NCI-H2227 treated with DMSO at 0.1 percent for 48 hours (cell line): Measurements from ENCODE around the gene CDYL2.

ENCODE experiments used
- DNase-seq: peaks from one replicate; lab custom pipeline; 2025; lab: John Stamatoyannopoulos, UW

CDYL2 gene

DNA sequence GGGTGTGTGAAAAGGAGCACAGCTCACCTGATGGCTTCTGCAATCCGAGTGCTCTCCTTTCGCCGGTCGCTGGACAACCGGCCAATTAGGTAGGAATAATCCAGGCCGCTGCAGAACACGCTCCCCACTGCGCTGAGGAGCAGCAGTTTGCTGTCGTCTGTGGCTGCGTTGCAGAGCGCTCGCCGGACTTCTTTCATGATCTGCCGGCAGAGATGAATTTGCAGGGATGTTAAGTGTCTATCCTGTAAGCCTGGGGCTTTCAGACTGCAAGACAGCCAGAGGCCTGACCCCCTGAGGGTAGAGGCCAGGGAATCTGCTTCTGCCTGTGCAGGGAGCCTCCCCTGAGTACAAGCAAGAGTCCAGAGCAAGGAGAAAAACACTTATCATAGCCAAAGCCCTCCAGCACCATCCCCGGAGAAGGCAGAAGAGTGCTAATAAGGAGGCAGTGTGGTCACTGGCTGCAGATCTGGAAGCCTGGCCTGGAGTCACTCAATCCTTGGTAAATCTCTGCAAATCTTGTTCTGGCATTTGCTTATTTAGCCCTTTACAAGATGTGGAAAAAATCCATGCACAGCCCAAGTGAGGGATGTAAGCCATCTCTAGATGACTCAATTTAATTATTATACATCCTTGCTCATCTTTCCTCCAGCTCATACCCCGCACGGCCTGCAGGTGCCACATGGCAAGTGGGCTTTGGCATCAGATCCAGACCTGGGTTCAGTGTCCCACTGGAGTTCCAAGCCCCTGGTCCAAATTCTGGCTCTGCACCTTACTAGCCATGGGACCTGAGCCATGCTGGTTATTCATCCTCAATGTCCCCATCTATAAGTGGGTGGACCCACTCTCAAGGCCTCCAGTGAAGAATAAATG lies 183.4 kb downstream of the CDYL2 start:
- peak; percentile 14 for DNase-seq

GRCh38 chr16:80619824-80620223 lies 184.6 kb downstream of the CDYL2 start:
- DNase-seq = no peak

- no peak for DNase-seq
Observed at GRCh38 chr16:80618862-80619648, 185.3 kb downstream of the CDYL2 start.

- DNase-seq = no peak
Observed at GRCh38 chr16:80616362-80616761, 188.0 kb downstream of the CDYL2 start.

DNA sequence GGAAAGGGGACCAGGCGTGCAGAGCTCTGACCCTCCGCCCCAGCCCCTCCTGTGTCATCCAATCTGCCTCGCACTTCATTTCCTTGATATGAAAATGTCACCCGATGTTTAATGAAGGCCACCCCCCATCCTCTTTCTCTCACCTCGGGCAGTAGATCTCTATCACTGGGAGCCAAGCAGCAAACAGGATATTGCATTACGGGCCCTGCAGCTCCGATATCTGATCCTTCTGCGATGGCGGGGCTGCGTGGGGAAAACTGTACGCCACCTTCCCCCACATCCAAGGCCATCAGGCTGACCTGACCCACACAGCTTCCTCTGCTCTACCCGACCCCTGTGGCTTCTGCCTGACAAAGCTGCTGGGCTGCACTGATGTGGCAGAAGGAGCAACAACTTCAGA lies 188.7 kb downstream of the CDYL2 start:
- no peak for DNase-seq

GRCh38 chr16:80614908-80615671 lies 189.3 kb downstream of the CDYL2 start:
- DNase-seq = no peak

GRCh38 chr16:80612461-80613017 lies 191.9 kb downstream of the CDYL2 start:
- no peak for DNase-seq

DNA sequence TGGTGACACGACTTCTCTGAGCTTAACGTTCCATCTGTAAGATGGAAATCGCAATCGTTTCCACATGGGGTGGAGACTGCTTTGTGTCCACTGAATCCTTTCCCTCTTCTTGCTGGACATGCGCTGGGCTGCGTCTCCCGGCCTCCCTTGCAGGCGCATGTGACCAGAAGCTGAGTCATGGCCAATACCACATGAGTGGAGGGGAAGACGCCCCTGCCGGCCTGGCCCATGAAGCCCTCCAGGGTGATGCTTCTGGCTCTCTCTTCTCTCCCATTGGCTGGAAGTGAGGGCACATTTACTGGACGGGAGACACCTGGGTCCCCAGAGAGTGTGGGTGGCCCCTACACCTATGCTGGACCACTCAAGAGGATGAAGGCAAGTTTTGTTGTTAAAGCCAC lies 192.5 kb downstream of the CDYL2 start:
- DNase-seq = no peak

GRCh38 chr16:80611171-80611929 lies 193.0 kb downstream of the CDYL2 start:
- DNase-seq = no peak

- no peak for DNase-seq
Observed at GRCh38 chr16:80610481-80611156, 193.8 kb downstream of the CDYL2 start.

GRCh38 chr16:80608946-80609345 lies 195.5 kb downstream of the CDYL2 start:
- DNase-seq = no peak

DNA sequence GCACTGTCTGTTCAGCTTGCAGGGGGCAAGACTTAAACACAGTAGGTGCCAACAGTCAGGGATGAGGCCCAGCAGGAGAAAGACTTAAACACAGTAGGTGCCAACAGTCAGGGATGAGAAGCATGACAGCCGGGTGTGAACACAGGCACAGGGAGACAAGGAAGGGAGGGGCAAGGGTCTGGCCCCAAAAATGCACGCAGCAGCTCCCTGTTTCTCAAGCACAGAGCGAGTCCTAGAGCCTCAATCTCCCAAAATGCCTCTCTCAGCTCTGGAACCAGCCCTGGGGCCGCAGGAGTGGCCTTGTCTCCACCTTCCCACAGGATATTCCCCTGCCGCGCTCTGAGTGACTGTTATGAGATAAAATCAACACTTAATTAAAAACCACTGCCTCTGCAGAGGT lies 197.2 kb downstream of the CDYL2 start:
- no peak for DNase-seq

GRCh38 chr16:80606221-80606766 lies 198.1 kb downstream of the CDYL2 start:
- DNase-seq = no peak

GRCh38 chr16:80604600-80605355 lies 199.6 kb downstream of the CDYL2 start:
- no peak for DNase-seq

GRCh38 chr16:80602894-80603293 lies 201.5 kb downstream of the CDYL2 start:
- no peak for DNase-seq

DNA sequence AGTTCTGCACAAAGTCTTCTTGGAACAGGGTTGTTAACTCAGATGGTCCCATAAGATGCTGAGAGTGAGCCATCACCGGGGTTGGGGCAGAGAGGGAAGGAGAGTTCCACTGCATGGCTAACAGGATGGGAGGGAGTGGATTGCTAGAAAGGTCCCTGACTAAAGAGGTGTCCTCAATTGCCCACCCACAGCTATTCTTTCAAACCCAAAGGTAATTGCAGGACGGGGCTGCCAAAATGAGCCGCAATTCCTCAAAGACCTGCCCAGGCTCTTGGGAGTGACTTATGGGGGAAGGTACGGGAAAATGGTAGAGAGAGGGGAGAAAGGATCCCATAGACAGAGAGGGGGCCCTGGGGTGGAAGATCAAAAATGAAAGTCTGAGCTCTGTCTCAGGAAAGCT lies 203.2 kb downstream of the CDYL2 start:
- no peak for DNase-seq

DNA sequence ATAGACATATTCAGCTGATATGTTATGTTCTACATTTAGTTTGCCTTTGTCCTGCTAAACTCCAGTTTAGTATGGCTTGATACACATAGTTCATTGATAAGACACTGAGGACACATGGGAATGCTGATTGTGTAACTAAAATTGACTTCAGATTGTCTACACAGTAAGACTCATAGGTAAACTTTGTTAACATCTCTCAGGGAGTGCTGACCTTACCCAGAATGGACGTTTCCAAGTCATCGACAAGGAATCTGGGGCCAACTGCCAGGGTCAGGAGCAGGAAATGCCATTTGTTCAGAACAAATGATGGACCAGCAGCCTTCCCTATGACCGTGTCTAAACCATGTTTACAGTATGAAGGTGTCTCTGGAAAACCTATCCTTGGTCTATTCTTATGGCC lies 204.9 kb downstream of the CDYL2 start:
- DNase-seq = no peak

DNA sequence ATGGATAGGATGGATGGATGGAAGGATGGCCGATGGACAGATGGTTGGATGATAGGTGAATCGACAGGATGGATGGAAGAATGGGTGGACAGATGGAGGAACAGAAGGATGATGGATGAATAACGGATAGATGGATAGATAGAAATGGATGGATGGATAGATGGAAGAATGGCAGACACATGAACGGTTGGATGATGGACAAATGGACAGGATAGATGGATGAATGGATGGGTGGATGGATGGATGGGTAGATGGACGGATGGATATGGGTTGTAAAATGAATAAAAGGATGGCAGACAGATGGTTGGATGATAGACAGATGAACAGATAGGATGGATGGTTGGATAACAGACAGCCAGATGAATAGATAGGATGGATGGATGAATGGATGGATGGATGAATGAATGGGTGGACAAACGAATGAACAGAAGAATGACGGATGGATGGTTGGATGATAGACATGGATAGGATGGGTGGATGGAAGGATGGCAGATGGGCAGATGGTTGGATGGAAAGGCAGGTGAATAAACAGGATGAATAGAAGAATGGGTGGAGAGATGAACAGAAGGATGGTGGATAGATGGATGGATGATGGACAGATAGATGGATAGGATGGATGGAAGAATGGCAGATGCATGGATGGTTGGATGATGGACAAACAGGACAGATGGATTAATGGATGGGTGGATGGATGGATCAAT lies 207.7 kb downstream of the CDYL2 start:
- DNase-seq = no peak

- DNase-seq = no peak
Observed at GRCh38 chr16:80594756-80595155, 209.6 kb downstream of the CDYL2 start.
